Measurements from ENCODE around the gene VIT. TPM values are rescaled to one million over a fixed set of nuclear protein-coding genes. Genes with fewer than 3 reads are reported as not detected.

Gene VIT
- total RNA-seq, 6 experiments from 2014 or later, result 3.7 to 11.6 (median 9.7) TPM

DNA sequence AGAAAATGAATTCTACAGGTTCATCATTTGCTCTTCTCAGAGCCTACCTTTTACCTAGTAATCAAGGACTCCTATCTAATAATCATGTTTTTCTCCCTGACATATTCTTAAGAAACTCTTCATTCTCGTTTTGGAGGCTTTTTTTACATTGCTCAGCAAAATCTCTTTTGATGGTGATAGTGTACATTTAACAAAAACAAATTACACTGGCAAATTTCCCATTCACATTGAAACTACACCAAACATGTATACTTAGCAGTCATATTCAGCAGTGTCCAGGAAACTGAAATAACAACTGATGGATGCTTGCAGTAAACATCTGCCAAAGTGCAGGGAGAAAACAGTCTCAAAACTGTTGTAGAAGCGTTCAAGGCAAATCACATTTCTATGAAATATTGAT is 4.4 kb upstream of the VIT start:
- Mint-ChIP-seq H3K9me3 (no peaks in the 10 kb centered on the region), H3K4me1 (ENCODE audit: low read depth) (peaks cover 21% of the 10 kb centered on the region), H3K36me3 (ENCODE audit: low read depth) (no peaks in the 10 kb centered on the region; the same call in 1 of the 2 replicates), H3K27ac (no peak overlapping the region), H3K27me3 (ENCODE audit: insufficient read depth) (no peaks in the 10 kb centered on the region), H3K4me3 (no peak overlapping the region)
- no peak for DNase-seq
- TF ChIP-seq, protein P1, sequence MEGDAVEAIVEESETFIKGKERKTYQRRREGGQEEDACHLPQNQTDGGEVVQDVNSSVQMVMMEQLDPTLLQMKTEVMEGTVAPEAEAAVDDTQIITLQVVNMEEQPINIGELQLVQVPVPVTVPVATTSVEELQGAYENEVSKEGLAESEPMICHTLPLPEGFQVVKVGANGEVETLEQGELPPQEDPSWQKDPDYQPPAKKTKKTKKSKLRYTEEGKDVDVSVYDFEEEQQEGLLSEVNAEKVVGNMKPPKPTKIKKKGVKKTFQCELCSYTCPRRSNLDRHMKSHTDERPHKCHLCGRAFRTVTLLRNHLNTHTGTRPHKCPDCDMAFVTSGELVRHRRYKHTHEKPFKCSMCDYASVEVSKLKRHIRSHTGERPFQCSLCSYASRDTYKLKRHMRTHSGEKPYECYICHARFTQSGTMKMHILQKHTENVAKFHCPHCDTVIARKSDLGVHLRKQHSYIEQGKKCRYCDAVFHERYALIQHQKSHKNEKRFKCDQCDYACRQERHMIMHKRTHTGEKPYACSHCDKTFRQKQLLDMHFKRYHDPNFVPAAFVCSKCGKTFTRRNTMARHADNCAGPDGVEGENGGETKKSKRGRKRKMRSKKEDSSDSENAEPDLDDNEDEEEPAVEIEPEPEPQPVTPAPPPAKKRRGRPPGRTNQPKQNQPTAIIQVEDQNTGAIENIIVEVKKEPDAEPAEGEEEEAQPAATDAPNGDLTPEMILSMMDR (IDR thresholded peaks at IDR 0.05), result no peak

DNA sequence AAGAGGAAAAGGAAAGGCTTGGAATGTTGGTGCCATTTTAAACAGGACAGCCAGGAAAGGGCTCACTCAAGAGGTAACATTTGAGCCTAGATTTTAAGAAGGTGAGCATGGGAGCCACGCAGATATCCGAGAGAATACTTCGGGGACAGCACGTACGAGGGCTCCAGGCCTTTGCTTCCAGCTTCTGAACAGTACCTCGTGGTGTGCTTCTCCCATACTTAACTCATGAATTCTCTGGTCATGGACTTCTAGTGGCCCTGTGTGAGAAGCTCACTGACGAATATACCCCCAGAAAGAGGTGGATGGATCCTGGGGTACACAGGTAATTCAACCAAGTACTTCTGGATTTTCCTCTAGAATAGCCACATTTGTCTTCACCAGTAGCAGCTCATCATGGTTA is 2.7 kb upstream of the VIT start:
- Mint-ChIP-seq H3K9me3 (no peaks in the 10 kb centered on the region), H3K4me3 (no peak overlapping the region), H3K4me1 (ENCODE audit: low read depth) (peaks cover 34% of the 10 kb centered on the region), H3K27ac (no peak overlapping the region), H3K36me3 (ENCODE audit: low read depth) (no peaks in the 10 kb centered on the region), H3K27me3 (ENCODE audit: insufficient read depth) (no peaks in the 10 kb centered on the region)
- no peak for DNase-seq
- TF ChIP-seq, protein P1 (IDR thresholded peaks at IDR 0.05), result no peak

DNA sequence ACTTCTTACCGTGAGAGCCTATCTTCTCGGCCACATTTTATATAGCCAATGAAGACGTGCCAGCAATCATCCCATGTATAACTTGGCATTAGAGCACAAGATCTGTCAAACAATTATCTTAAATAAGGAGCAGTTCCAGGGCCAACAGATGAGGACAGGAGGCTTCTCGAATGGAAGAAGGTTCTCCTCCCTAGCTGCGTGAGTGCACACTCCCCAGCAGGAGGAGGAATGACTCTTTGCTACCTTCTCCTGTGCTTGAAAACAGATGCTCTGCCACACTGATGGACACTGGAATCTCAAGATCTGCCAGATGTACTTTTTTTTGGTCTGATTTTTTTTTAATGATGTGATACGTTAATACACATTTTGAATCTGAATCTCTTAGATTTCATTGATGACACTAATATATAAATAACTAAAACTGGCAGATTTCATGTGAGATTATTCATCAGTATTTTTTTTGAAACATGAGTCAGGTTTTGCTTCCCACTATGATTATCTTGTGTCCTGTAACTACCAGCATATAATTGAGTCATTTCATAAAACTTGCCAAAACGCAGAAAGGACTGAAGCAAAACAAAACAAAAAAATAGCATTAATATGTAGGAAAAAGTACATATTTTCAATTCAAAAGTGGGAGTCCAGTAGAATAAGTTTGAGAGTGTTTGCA is 626 bp upstream of the VIT start:
- H3K4me3 Mint-ChIP-seq, result peak overlapping the region; percentile 77
- no peaks in the 10 kb centered on the region for H3K9me3 Mint-ChIP-seq

DNA sequence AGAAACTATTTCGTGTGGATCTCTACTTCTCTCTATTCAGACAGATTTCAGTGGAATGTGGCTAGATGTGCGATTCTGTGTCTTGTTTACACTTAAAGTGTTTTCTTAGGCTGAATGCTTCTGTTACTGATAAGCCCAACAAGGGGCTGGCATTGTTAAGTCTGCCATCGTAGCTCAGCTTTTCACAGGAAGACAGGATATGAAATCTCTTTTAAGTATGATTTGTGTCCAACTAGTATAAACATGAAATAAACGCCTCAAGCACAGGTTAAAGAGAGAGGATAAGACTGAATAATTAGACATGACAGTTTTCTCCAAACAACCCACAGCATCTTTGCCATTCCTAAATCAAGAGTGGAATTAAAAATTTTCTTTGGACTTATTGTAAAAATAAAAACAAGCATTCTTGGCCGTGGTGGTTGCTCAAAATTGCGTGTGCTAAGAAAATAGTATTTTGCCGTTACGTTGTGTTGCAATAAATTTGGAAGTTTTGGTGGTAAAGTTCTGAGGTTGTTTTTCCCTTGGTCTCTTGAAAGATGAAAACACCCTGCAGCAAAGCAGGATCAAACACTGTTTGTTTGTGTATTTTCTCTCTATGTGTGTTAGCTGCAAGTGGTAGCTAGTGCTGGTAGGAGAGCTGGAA is 1.0 kb downstream of the VIT start:
- DNase-seq, result no peak
- Mint-ChIP-seq H3K9me3 (no peaks in the 10 kb centered on the region), H3K36me3 (ENCODE audit: low read depth) (no peaks in the 10 kb centered on the region), H3K4me1 (ENCODE audit: low read depth) (peaks cover 51% of the 10 kb centered on the region), H3K27ac (peak overlapping the region; percentile 75), H3K27me3 (ENCODE audit: insufficient read depth) (no peaks in the 10 kb centered on the region), H3K4me3 (peak overlapping the region; percentile 77)
- TF ChIP-seq, protein P1 (IDR thresholded peaks at IDR 0.05), result no peak

More for the DNA sequence above, 626 bp upstream of the VIT start:
- TF ChIP-seq, protein P1 (IDR thresholded peaks at IDR 0.05), result peak; percentile 76
- Mint-ChIP-seq H3K36me3 (ENCODE audit: low read depth) (no peaks in the 10 kb centered on the region), H3K4me1 (ENCODE audit: low read depth) (peaks cover 37% of the 10 kb centered on the region), H3K27me3 (ENCODE audit: insufficient read depth) (no peaks in the 10 kb centered on the region), H3K27ac (peak overlapping the region; percentile 69)
- DNase-seq, result peak; percentile 71

DNA sequence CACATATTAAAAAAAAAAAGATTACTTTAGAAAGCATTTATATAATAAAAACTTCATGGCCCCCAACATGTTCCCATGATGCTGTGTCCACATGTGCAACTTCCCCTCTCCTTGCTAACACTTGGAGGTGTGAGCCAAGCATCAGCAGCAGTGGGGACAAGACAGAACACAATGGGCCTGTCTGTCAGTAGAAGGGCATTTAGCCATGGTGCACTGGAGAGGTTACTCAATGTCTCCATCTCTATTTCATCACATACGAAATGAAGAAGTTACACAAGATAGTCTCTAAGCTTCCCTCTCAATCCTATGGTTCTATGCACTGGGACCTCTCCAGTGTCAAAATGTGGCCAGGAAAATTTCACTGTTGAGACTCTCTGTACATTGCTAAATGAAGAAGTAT is 2.5 kb downstream of the VIT start:
- peaks cover 57% of the 10 kb centered on the region for H3K4me1 Mint-ChIP-seq (ENCODE audit: low read depth)
- H3K9me3 Mint-ChIP-seq, result no peaks in the 10 kb centered on the region
- no peak overlapping the region for H3K4me3 Mint-ChIP-seq
- no peak for DNase-seq
- no peaks in the 10 kb centered on the region; the same call in 1 of the 2 replicates for H3K27me3 Mint-ChIP-seq (ENCODE audit: insufficient read depth)
- no peak overlapping the region for H3K27ac Mint-ChIP-seq
- no peaks in the 10 kb centered on the region for H3K36me3 Mint-ChIP-seq (ENCODE audit: low read depth)
- TF ChIP-seq, protein P1 (IDR thresholded peaks at IDR 0.05), result no peak

Data from HFFc6 (cell line).